Measurements from ENCODE around the gene TMSB4Y. TPM values are rescaled to one million over a fixed set of nuclear protein-coding genes. Genes with fewer than 3 reads are reported as not detected.

Gene TMSB4Y
- 1 to 10 TPM in 2 of 4 donors, not detected in 2; 2.6 to 4.5 TPM for total RNA-seq

GRCh38 chrY:13703568-13703968 lies at the start of gene TMSB4Y:
Gene TMSB4Y, plus strand, starts transcription at chrY:13703899.
- no peaks in the 10 kb centered on the region for H3K9me3 ChIP-seq
- intact Hi-C loops (cut with DNase I): no loop called here
- DNase-seq: peak; percentile 75
- WGBS, 2 donors: 0% methylated on average over 10 to 14 of the region's 28 CpGs
- H3K4me3 ChIP-seq (replicated peaks in 1 of 3): peak within 1 kb of the TSS in 1 of 3 donors; percentile 47
- H3K27me3 ChIP-seq: no peaks in the 10 kb centered on the region
- no peaks in the 10 kb centered on the region for H3K36me3 ChIP-seq
- H3K4me1 ChIP-seq: no peaks in the 10 kb centered on the region
- peak within 1 kb of the TSS in 1 of 3 donors; percentile 97 for H3K27ac ChIP-seq
- TF ChIP-seq POLR2A (IDR thresholded peaks at IDR 0.05) (no peak), CTCF (IDR thresholded peaks at IDR 0.05) (no peak)

- TF ChIP-seq POLR2A (IDR thresholded peaks at IDR 0.05): no peak
- TF ChIP-seq CTCF (IDR thresholded peaks at IDR 0.05): no peak
- 75 to 96% methylated on average over 1 of the region's 1 CpG for WGBS, 2 donors
- no peaks in the 10 kb centered on the region for H3K36me3 ChIP-seq
- no peak for DNase-seq
- H3K27me3 ChIP-seq: no peaks in the 10 kb centered on the region
- H3K9me3 ChIP-seq: no peaks in the 10 kb centered on the region
- H3K4me1 ChIP-seq: no peaks in the 10 kb centered on the region
- H3K27ac ChIP-seq: no peak overlapping the region
- H3K4me3 ChIP-seq (replicated peaks in 1 of 3): no peak overlapping the region
- intact Hi-C loops (cut with DNase I): no loop called here
Observed at GRCh38 chrY:13664162-13664561, 39.5 kb upstream of the TMSB4Y start.

- Histone ChIP-seq H3K9me3 (no peaks in the 10 kb centered on the region), H3K27ac (no peak overlapping the region), H3K4me1 (no peaks in the 10 kb centered on the region), H3K36me3 (no peaks in the 10 kb centered on the region), H3K27me3 (no peaks in the 10 kb centered on the region), H3K4me3 (replicated peaks in 1 of 3) (no peak overlapping the region)
- no peak for DNase-seq
- intact Hi-C loops (cut with DNase I): no loop called here
- TF ChIP-seq CTCF (IDR thresholded peaks at IDR 0.05) (no peak), POLR2A (IDR thresholded peaks at IDR 0.05) (no peak)
- 89 to 97% methylated on average over 2 of the region's 2 CpGs for WGBS, 2 donors
Observed at GRCh38 chrY:13671122-13671521, 32.6 kb upstream of the TMSB4Y start.

GRCh38 chrY:13702276-13702675 lies 1.4 kb upstream of the TMSB4Y start:
- no peak overlapping the region for H3K27ac ChIP-seq
- TF ChIP-seq POLR2A (IDR thresholded peaks at IDR 0.05) (no peak), CTCF (IDR thresholded peaks at IDR 0.05) (no peak)
- DNase-seq: peak in 1 of 2 donors; percentile 3
- H3K4me1 ChIP-seq: no peaks in the 10 kb centered on the region
- 82 to 98% methylated on average over 11 of the region's 11 CpGs for WGBS, 2 donors
- no peak overlapping the region for H3K4me3 ChIP-seq (replicated peaks in 1 of 3)
- no peaks in the 10 kb centered on the region for H3K27me3 ChIP-seq
- H3K9me3 ChIP-seq: no peaks in the 10 kb centered on the region
- intact Hi-C loops (cut with DNase I): no loop called here
- H3K36me3 ChIP-seq: no peaks in the 10 kb centered on the region

GRCh38 chrY:13704121-13704930 lies 627 bp downstream of the TMSB4Y start:
- Histone ChIP-seq H3K36me3 (no peaks in the 10 kb centered on the region), H3K9me3 (no peaks in the 10 kb centered on the region), H3K4me1 (no peaks in the 10 kb centered on the region), H3K27me3 (no peaks in the 10 kb centered on the region), H3K4me3 (replicated peaks in 1 of 3) (peak overlapping the region in 1 of 3 donors; percentile 47), H3K27ac (peak overlapping the region in 1 of 3 donors; percentile 97)
- no peak for TF ChIP-seq POLR2A (IDR thresholded peaks at IDR 0.05)
- intact Hi-C loops (cut with DNase I): no loop called here
- peak; percentile 37 to 42 for DNase-seq
- 2% methylated on average over 30 of the region's 30 CpGs for WGBS, 2 donors
